ENCODE measurements around the gene POLD3. TPM values are rescaled to one million over a fixed set of nuclear protein-coding genes. Genes with fewer than 3 reads are reported as not detected.

The POLD3 gene, protein sequence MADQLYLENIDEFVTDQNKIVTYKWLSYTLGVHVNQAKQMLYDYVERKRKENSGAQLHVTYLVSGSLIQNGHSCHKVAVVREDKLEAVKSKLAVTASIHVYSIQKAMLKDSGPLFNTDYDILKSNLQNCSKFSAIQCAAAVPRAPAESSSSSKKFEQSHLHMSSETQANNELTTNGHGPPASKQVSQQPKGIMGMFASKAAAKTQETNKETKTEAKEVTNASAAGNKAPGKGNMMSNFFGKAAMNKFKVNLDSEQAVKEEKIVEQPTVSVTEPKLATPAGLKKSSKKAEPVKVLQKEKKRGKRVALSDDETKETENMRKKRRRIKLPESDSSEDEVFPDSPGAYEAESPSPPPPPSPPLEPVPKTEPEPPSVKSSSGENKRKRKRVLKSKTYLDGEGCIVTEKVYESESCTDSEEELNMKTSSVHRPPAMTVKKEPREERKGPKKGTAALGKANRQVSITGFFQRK
- total RNA-seq: 10 to 100 TPM in 2 of 9 donors, 1 to 10 TPM in 7; 4.4 to 14.7 (median 6.5) TPM
- 10 to 100 TPM in 1 of 2 donors, 1 to 10 TPM in 1; 2.8 to 10.4 TPM for polyA plus RNA-seq
- long read RNA-seq, donor 1, partial matches to known transcripts: 0 of 5 reads
- long read RNA-seq, donor 1, other reads (novel, unspliced or antisense): 2 of 5 reads
- long read RNA-seq, donor 2, transcript POLD3-201 (12 exons, 3,821 nt): major isoform, 7 of 17 reads
- long read RNA-seq, donor 2, partial matches to known transcripts: 7 of 17 reads
- long read RNA-seq, donor 2, other reads (novel, unspliced or antisense): 3 of 17 reads
- long read RNA-seq, donor 3, partial matches to known transcripts: 4 of 10 reads
- long read RNA-seq, donor 3, other reads (novel, unspliced or antisense): 2 of 10 reads

DNA sequence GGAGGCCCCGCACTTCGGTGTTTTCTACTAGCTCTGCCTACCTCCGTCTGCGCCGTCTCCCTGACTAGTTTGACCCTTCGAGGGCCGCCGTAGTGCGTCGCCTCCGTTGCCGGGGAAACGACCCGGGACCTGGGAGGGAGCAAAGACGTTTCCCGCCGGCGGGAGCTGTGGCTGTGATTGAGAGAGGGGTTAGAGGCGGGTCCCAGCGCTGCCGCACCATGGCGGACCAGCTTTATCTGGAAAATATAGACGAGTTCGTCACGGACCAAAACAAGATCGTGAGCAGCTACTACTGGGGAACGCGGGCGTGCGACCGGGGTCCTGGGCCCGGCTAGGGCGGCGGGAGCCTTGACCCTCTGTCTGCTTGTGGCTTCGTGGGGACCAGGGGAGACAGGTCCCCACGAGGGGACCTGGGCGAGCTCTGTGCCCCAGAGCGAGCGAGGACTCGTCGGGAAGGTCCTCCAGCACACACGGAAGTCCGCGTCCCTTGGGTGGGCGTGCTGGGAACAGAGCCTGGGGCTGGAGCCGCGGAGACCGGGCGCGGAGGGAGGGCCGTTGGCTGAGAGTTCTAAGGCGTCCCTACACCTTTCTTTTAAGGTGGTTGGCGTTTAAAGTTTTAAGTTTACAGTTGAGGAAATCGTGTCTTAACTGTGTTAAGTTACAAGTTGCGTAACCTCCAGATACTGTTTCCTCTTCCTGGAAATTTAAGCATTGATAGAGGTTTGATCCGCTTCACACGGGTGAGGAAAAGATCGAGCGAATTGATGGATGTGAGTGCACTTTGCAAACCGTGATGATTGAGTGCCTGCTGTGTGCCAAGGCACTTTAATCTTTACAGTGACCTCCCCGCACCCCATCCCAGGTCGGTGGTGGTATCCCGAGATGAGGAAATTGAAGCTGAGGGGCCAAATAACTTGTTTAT lies at the start of gene POLD3:
TSS of gene POLD3 (plus strand) at position 142 of the 922 bp plus-strand sequence. CDS start at position 219, 77 bp downstream.
- ATAC-seq: peak; percentile 99 to 100 (median 99)
- Histone ChIP-seq H3K36me3 (peaks cover 0 to 28% (median 13%) of the 10 kb centered on the region in 9 donors), H3K27ac (peak within 1 kb of the TSS; percentile 14 to 88 (median 74)), H3K9me3 (no peaks in the 10 kb centered on the region), H3K4me1 (peaks cover 0 to 22% (median 15%) of the 10 kb centered on the region in 12 donors), H3K27me3 (no peaks in the 10 kb centered on the region), H3K4me3 (peak within 1 kb of the TSS; percentile 72 to 98 (median 85))
- peak in 1 of 2 donors; percentile 46 for TF ChIP-seq POLR2A (IDR thresholded peaks at IDR 0.05)
- TF ChIP-seq, protein P1, sequence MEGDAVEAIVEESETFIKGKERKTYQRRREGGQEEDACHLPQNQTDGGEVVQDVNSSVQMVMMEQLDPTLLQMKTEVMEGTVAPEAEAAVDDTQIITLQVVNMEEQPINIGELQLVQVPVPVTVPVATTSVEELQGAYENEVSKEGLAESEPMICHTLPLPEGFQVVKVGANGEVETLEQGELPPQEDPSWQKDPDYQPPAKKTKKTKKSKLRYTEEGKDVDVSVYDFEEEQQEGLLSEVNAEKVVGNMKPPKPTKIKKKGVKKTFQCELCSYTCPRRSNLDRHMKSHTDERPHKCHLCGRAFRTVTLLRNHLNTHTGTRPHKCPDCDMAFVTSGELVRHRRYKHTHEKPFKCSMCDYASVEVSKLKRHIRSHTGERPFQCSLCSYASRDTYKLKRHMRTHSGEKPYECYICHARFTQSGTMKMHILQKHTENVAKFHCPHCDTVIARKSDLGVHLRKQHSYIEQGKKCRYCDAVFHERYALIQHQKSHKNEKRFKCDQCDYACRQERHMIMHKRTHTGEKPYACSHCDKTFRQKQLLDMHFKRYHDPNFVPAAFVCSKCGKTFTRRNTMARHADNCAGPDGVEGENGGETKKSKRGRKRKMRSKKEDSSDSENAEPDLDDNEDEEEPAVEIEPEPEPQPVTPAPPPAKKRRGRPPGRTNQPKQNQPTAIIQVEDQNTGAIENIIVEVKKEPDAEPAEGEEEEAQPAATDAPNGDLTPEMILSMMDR (IDR thresholded peaks at IDR 0.05): no peak
- DNase-seq: peak; percentile 95 to 97 (median 96)
- WGBS, 4 donors: 0 to 1% (median 1%) methylated on average over 55 to 63 of the region's 63 CpGs
- intact Hi-C loops (cut with DNase I): no loop called here

DNA sequence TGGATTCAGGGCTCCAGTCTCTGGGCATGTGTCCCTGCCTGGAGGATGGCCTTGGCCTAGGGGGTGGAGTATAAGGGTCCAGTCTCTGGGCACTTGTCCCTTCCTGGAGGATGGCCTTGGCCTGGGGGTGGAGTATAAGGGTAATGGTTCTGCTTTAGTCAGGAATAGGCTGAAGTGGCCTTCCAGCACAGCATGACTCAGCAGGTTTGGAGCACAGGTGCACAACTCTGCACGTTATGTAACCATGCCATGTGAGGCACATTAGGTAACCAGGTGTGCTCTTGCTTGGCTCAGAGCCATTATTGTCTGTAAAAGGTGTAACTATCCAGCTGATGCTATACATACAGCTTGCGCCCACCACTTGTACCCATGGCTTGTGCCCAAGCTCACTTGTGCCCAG lies 48.4 kb upstream of the POLD3 start:
- Histone ChIP-seq H3K27ac (no peak overlapping the region), H3K36me3 (no peaks in the 10 kb centered on the region), H3K27me3 (peaks cover 0 to 2% (median 0%) of the 10 kb centered on the region in 9 donors), H3K9me3 (no peaks in the 10 kb centered on the region), H3K4me3 (no peak overlapping the region), H3K4me1 (no peaks in the 10 kb centered on the region)
- TF ChIP-seq POLR2A (IDR thresholded peaks at IDR 0.05): no peak
- TF ChIP-seq, protein P1 (IDR thresholded peaks at IDR 0.05): no peak
- DNase-seq (no peak), ATAC-seq (peak in 1 of 4 donors; percentile 33)
- intact Hi-C loops (cut with DNase I): no loop called here
- WGBS, 4 donors: 94 to 99% (median 96%) methylated on average over 2 of the region's 2 CpGs

DNA sequence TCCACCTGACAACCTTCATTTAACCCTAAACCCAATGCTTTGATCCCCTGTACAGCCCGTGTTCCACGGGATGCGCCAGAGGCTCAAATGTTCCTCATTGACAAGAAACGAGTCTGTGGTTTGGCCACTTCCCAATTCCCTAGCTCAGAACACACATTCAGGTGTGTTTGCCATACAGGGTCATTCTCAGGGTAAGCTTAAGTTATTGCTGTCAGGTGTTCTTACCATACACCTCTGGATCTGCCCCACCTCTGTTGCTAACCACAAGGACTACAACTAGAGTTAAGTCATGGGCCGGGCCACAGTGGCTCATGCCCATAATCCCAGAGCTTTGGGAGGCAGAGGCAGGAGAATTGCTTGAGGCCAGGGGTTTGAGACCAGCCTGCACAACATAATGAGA lies 45.6 kb upstream of the POLD3 start:
- TF ChIP-seq, protein P1 (IDR thresholded peaks at IDR 0.05): no peak
- no peak for TF ChIP-seq POLR2A (IDR thresholded peaks at IDR 0.05)
- intact Hi-C loops (cut with DNase I): no loop called here
- Histone ChIP-seq H3K27me3 (peaks cover 0 to 2% (median 0%) of the 10 kb centered on the region in 9 donors), H3K9me3 (no peaks in the 10 kb centered on the region), H3K27ac (no peak overlapping the region), H3K36me3 (no peaks in the 10 kb centered on the region), H3K4me3 (no peak overlapping the region), H3K4me1 (peaks cover 0 to 6% (median 0%) of the 10 kb centered on the region in 12 donors)
- DNase-seq: no peak
- 85 to 93% (median 91%) methylated on average over 5 of the region's 5 CpGs for WGBS, 4 donors
- no peak for ATAC-seq

Data from heart left ventricle (tissue), 16 donors.